Pancreas (tissue), 10 donors: ENCODE results near the gene DLG1. TPM values are rescaled to one million over a fixed set of nuclear protein-coding genes. Genes with fewer than 3 reads are reported as not detected.

Experiments used
- ATAC-seq, 4 donors: fragments of 200-7000 bp; cut with Tn5 transposase; one replicate each; pipeline versions ENCODE4 v1.8.0 to v1.9.1; 2020; ENCODE audit warnings: mild to moderate bottlenecking in 4 of 4, moderate library complexity in 4 of 4
- DNase-seq, 6 donors: peaks; one replicate each; pipeline ENCODE4 v3.0.0-alpha.2; 2020
- FAIRE-seq: peaks from 2 replicates; lab custom pipeline; 2012; peaks lifted over from hg19 to GRCh38; lab: Jason Lieb, UNC
- H3K27ac ChIP-seq, 4 donors: fragments of 200-600 bp; sonication (generic); 1 replicate in 3 of 4; 2 replicates in 1 of 4; pipeline versions ENCODE4 v1.5.0 to v1.8.0; 2020
- H3K27me3 ChIP-seq, 4 donors: fragments of 200-600 bp; one replicate each; pipeline ENCODE4 v1.8.0; 2021
- H3K36me3 ChIP-seq, 3 donors: fragments of 200-600 bp; sonication (generic) in 1 of 3; one replicate each; pipeline versions ENCODE4 v1.5.0 to v1.8.0; 2020 to 2021
- H3K4me1 ChIP-seq, 3 donors: fragments of 200-600 bp; one replicate each; pipeline ENCODE4 v1.8.0; 2021
- H3K4me3 ChIP-seq, 4 donors: fragments of 200-600 bp; sonication (generic) in 2 of 4; one replicate each; pipeline versions ENCODE4 v1.5.0 to v1.8.0; 2020 to 2021
- H3K9me3 ChIP-seq, 4 donors: fragments of 200-600 bp; one replicate each; pipeline ENCODE4 v1.8.0; 2021
- CTCF ChIP-seq, 4 donors: fragments of 200-600 bp; sonication (generic) in 3 of 4; IDR thresholded peaks; one replicate each; pipeline versions ENCODE4 v1.5.0 to v1.8.0; 2021; ENCODE audit warnings: antibody characterized with exemption in 4 of 4
- WGBS, 2 donors: extraction: QIAGEN DNeasy Blood & Tissue Kit; methylation state at CpG; one replicate each; pipeline ENCODE4 v1.1.7; 2013; 5-methylcytosine and 5-hydroxymethylcytosine counted together
- intact Hi-C, 3 donors: fragments of 100-400 bp; cut with DNase I; formaldehyde crosslinking; loops; one replicate each; pipeline versions ENCODE4 v1.11.1 to v1.14.2; 2022
- polyA plus RNA-seq, 2 donors: library from polyadenylated mRNA; stranded (reverse); fragments of 200-250 nt; gene quantifications; one replicate each; pipeline ENCODE4 v1.2.3, GENCODE V29; 2013
- total RNA-seq, 6 donors: library from RNA; stranded (reverse); fragmentation: NEBNext Ultra II Directional in 4 of 6; extraction: Animal tissue kit (Norgen Biotek cat#: 25700) in 4 of 6; gene quantifications; one replicate each; pipeline versions ENCODE4 v1.2.1 to v1.2.4, GENCODE V29; 2021 to 2023
- donor health status: healthy with polysubstance abuse.
- donor health status: DM: no; HTN: no; CAD: no; lungs with moderate emphysema.
- donor health status: DM: no; HTN: no; CAD: no.
- donor health status: control.
- donor health status: control.
- donor health status: Bipolar disorder and iron deficiency.
- donor health status: DM: yes; HTN: yes; CAD: no.
- donor health status: DM: no; HTN: no; CAD: no.
- donor health status: DM: no; HTN: no; CAD: no.
- donor health status: DM: yes; HTN: yes; CAD: no.

Gene DLG1
- total and polyA plus RNA-seq, 8 donors = 15.9 to 47.9 (median 28.6) TPM

GRCh38 chr3:197295871-197296270 lies 2.5 kb downstream of the DLG1 start:
- H3K27ac ChIP-seq = no peak overlapping the region
- no peak for DNase-seq
- no peak overlapping the region for H3K4me3 ChIP-seq
- TF ChIP-seq CTCF (IDR thresholded peaks at IDR 0.05) = no peak
- ATAC-seq = no peak
- no peaks in the 10 kb centered on the region for H3K9me3 ChIP-seq
- peaks cover 13 to 25% (median 19%) of the 10 kb centered on the region in 3 donors for H3K4me1 ChIP-seq
- intact Hi-C loops = no loop called here
- no peak for FAIRE-seq
- no peaks in the 10 kb centered on the region for H3K36me3 ChIP-seq
- no peaks in the 10 kb centered on the region for H3K27me3 ChIP-seq
- WGBS, 2 donors = 73 to 78% methylated on average over 2 of the region's 2 CpGs

- TF ChIP-seq CTCF (IDR thresholded peaks at IDR 0.05) = no peak
- peaks cover 8 to 14% (median 13%) of the 10 kb centered on the region in 3 donors for H3K4me1 ChIP-seq
- no peak for FAIRE-seq
- H3K9me3 ChIP-seq = no peaks in the 10 kb centered on the region
- WGBS, 2 donors = 61 to 76% methylated on average over 4 of the region's 4 CpGs
- DNase-seq = no peak
- no peaks in the 10 kb centered on the region for H3K27me3 ChIP-seq
- H3K4me3 ChIP-seq = no peak overlapping the region
- ATAC-seq = no peak
- no peak overlapping the region for H3K27ac ChIP-seq
- no peaks in the 10 kb centered on the region for H3K36me3 ChIP-seq
- intact Hi-C loops = no loop called here
These were observed 4.7 kb downstream of the DLG1 start for GRCh38 chr3:197293605-197294237.

DNA sequence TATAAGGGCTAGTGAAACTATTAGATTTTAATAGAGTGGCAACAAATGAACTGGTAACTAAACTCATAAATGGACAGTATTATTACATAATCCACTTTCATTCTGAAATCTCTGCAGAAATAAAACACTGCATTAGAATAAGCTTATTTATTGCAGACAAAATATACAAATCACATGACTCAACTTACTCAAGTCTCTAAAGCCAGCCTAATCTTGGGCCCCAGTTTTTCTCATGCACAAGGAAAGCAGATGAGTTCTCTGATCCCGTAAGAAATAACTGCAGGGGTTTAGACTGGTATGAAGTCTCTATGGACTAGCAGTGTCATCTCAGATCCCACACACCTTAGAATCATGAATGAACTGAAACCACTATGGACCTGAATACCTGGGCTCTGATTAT lies 5.8 kb downstream of the DLG1 start:
- intact Hi-C loops = no loop called here
- FAIRE-seq = no peak
- H3K4me3 ChIP-seq = no peak overlapping the region
- TF ChIP-seq CTCF (IDR thresholded peaks at IDR 0.05) = no peak
- ATAC-seq = no peak
- H3K9me3 ChIP-seq = no peaks in the 10 kb centered on the region
- 58 to 88% methylated on average over 1 of the region's 1 CpG for WGBS, 2 donors
- no peaks in the 10 kb centered on the region for H3K27me3 ChIP-seq
- no peak overlapping the region for H3K27ac ChIP-seq
- peaks cover 0 to 6% (median 0%) of the 10 kb centered on the region in 3 donors for H3K36me3 ChIP-seq
- DNase-seq = no peak
- H3K4me1 ChIP-seq = peaks cover 8 to 14% (median 13%) of the 10 kb centered on the region in 3 donors

DNA sequence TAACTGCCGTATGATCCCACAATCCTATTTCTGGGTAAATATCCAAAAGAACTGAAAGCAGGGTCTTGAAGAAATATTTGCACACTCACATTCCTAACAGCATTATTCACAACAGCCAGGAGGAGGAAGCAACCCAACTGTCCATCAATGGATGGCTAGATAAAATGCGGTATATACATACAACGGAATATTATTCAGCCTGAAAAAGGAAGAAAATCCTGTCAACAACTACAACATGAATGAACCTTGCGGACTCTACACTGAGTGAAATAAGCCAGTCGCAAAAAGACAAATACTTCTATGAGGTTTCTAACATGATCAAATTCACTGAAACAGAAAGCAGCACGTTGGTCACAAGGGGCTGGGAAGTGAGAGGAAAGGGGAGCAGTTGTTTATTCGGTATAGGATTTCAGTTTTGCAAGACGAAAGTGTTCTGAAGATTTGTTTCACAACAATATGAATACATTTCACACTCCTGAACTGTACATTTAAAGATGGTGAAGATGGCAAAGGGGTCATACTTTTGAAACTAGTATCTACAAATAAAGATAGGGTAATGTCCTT lies 6.2 kb downstream of the DLG1 start:
- Histone ChIP-seq H3K4me3 (no peak overlapping the region), H3K27ac (no peak overlapping the region), H3K27me3 (no peaks in the 10 kb centered on the region), H3K4me1 (peaks cover 8 to 14% (median 13%) of the 10 kb centered on the region in 3 donors), H3K9me3 (no peaks in the 10 kb centered on the region), H3K36me3 (peaks cover 0 to 8% (median 0%) of the 10 kb centered on the region in 3 donors)
- intact Hi-C loops = no loop called here
- 90 to 95% methylated on average over 8 of the region's 8 CpGs for WGBS, 2 donors
- no peak for TF ChIP-seq CTCF (IDR thresholded peaks at IDR 0.05)
- ATAC-seq = no peak
- no peak for DNase-seq
- no peak for FAIRE-seq

GRCh38 chr3:197289726-197290125 lies 8.7 kb downstream of the DLG1 start:
- DNase-seq (no peak), FAIRE-seq (no peak), ATAC-seq (no peak)
- Histone ChIP-seq H3K27ac (no peak overlapping the region), H3K36me3 (peaks cover 0 to 8% (median 0%) of the 10 kb centered on the region in 3 donors), H3K4me3 (no peak overlapping the region), H3K4me1 (no peaks in the 10 kb centered on the region), H3K9me3 (no peaks in the 10 kb centered on the region), H3K27me3 (no peaks in the 10 kb centered on the region)
- intact Hi-C loops = no loop called here
- TF ChIP-seq CTCF (IDR thresholded peaks at IDR 0.05) = no peak
